Ovary (tissue), 9 donors: ENCODE data around the gene IPCEF1. TPM values are rescaled to one million over a fixed set of nuclear protein-coding genes. Genes with fewer than 3 reads are reported as not detected.

Experiments
- DNase-seq, 5 donors: peaks; one replicate each; pipeline ENCODE4 v3.0.0-alpha.2; 2019 to 2020
- H3K27ac ChIP-seq, 2 donors: fragments of 200-600 bp; one replicate each; pipeline versions ENCODE4 v1.5.1 to v1.8.0; 2019 to 2022
- H3K27me3 ChIP-seq: fragments of 200-600 bp; one replicate; pipeline ENCODE4 v1.8.0; 2022
- H3K36me3 ChIP-seq: fragments of 200-600 bp; sonication (generic); one replicate; pipeline ENCODE4 v1.5.1; 2019
- H3K4me1 ChIP-seq: one replicate; pipeline ENCODE4 v1.8.1; 2013; ENCODE audit warnings: mild to moderate bottlenecking, moderate library complexity; ENCODE audit not compliant: insufficient read depth
- H3K4me3 ChIP-seq: fragments of 200-600 bp; sonication (generic); one replicate; pipeline ENCODE4 v1.5.1; 2017
- H3K9me3 ChIP-seq, 2 donors: fragments of 200-600 bp in 1 of 2; sonication (generic) in 1 of 2; one replicate each; pipeline versions ENCODE4 v1.5.1 to v1.8.1; 2013 to 2019; ENCODE audit warnings: mild to moderate bottlenecking in 1 of 2, moderate library complexity in 1 of 2
- EP300 ChIP-seq: sonication (generic); formaldehyde crosslinking; IDR thresholded peaks from one replicate; pipeline ENCODE4 v1.6.1; 2017; ENCODE audit warnings: antibody characterized with exemption
- POLR2A ChIP-seq: fragments of 450-650 bp; IDR thresholded peaks from one replicate; pipeline ENCODE4 v1.6.1; 2017; ENCODE audit warnings: antibody characterized with exemption, mild to moderate bottlenecking, moderate library complexity
- WGBS, 3 donors: extraction: QIAGEN DNeasy Blood & Tissue Kit in 1 of 3; methylation state at CpG; one replicate each; pipeline versions ENCODE4 v1.1.5 to v1.1.7; 2013 to 2017; 5-methylcytosine and 5-hydroxymethylcytosine counted together
- intact Hi-C, 4 donors: fragments of 100-400 bp; cut with DNase I; formaldehyde crosslinking; loops; one replicate each; pipeline versions ENCODE4 v1.11.0 to v1.15.1; 2022 to 2023
- polyA plus RNA-seq, 2 donors: library from polyadenylated mRNA; stranded (reverse); fragments of 200-250 nt in 1 of 2; fragments of 350-450 nt in 1 of 2; fragmentation: Illumina TruSeq in 1 of 2; extraction: RNeasy Lipid Tissue Mini Kit (QIAGEN cat#74804) in 1 of 2; gene quantifications; one replicate each; pipeline ENCODE4 v1.2.3, GENCODE V29; 2013 to 2014
- total RNA-seq, 7 donors: library from RNA; depleted of rRNA in 2 of 7; stranded (reverse); fragments of >200 nt in 2 of 7; fragmentation: NEBNext Ultra II Directional in 3 of 7; extraction: Animal tissue kit (Norgen Biotek cat#: 25700) in 3 of 7; gene quantifications; one replicate each; pipeline versions ENCODE4 v1.1.0 to v1.2.4, GENCODE V29; 2016 to 2023
- TF ChIP-seq, protein P1 (sequence below), 3 donors: fragments of 450-650 bp in 2 of 3; fragments of 200-600 bp in 1 of 3; IDR thresholded peaks; one replicate each; pipeline versions ENCODE4 v1.5.1 to v1.8.0; 2016 to 2022; ENCODE audit warnings: antibody characterized with exemption in 3 of 3, mild to moderate bottlenecking in 1 of 3
- donor health status: DM: no; HTN: no; CAD: no; lungs with moderate emphysema.
- donor health status: DM: no; HTN: no; CAD: no.
- donor health status: Bipolar disorder and iron deficiency.
- donor health status: DM: yes; HTN: yes; CAD: no.
- donor health status: DM: no; HTN: no; CAD: no.
- donor health status: DM: yes; HTN: yes; CAD: no.

Gene IPCEF1
- total and polyA plus RNA-seq, 9 donors = 1.3 to 3.4 (median 1.9) TPM

DNA sequence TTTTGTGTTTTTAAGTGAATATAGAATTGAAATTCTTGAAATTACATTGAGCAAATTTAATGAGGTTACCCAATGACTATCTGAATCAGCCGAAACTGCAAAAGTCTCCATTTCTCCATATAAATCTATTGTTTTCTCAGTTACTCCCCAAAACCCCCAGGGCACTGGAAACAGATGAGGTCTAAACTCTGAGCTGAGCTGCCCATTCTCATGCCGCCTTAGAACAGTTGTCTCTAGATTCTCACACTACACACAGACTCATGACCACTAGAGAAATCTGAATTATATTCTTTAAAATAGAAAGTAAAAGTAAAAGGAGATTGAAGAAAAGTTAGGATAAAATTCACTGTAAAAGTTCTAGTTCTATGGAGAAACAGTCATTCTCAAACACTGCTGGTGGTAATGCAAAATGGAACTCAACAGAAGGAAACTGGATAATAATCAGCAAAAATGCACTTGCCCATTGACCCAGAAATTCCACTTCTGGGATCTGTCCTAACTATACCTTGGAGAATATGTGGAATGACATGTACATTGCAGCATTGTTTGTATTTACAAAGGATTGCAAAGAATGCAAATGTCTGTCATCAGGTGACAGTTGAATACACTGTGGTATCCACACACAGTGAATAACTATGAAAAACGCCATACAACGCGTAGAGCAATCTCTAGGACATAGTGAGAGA is 125.5 kb downstream of the IPCEF1 start:
- TF ChIP-seq POLR2A (no peak), EP300 (no peak)
- TF ChIP-seq, protein P1, sequence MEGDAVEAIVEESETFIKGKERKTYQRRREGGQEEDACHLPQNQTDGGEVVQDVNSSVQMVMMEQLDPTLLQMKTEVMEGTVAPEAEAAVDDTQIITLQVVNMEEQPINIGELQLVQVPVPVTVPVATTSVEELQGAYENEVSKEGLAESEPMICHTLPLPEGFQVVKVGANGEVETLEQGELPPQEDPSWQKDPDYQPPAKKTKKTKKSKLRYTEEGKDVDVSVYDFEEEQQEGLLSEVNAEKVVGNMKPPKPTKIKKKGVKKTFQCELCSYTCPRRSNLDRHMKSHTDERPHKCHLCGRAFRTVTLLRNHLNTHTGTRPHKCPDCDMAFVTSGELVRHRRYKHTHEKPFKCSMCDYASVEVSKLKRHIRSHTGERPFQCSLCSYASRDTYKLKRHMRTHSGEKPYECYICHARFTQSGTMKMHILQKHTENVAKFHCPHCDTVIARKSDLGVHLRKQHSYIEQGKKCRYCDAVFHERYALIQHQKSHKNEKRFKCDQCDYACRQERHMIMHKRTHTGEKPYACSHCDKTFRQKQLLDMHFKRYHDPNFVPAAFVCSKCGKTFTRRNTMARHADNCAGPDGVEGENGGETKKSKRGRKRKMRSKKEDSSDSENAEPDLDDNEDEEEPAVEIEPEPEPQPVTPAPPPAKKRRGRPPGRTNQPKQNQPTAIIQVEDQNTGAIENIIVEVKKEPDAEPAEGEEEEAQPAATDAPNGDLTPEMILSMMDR (IDR thresholded peaks at IDR 0.05) = no peak
- Histone ChIP-seq H3K27me3 (no peaks in the 10 kb centered on the region), H3K27ac (no peak overlapping the region), H3K9me3 (no peaks in the 10 kb centered on the region), H3K4me3 (no peak overlapping the region), H3K4me1 (no peaks in the 10 kb centered on the region), H3K36me3 (no peaks in the 10 kb centered on the region)
- WGBS, 3 donors = 96 to 97% (median 96%) methylated on average over 5 of the region's 5 CpGs
- no peak for DNase-seq
- intact Hi-C loops = no loop called here

DNA sequence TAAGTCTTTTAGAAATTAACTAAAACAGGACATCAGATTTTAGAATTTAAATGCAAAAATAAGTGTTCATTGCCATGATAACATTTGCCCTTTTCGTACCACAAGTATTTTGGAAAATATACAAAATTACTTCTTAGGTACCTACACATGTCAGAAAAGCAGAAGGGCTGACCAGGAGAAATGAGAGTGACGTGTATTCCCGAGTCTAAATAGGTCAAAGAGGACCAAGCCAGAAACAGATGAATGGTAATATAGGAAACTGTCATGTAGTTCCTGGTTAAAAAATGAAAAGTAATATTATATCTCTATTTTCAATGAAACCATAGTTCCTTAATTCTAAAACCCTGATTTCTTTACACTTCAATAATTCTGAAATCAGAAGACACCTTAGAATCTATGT is 126.2 kb downstream of the IPCEF1 start:
- TF ChIP-seq, protein P1 (IDR thresholded peaks at IDR 0.05) = no peak
- TF ChIP-seq POLR2A (no peak), EP300 (no peak)
- intact Hi-C loops = no loop called here
- no peaks in the 10 kb centered on the region for H3K27me3 ChIP-seq
- H3K4me1 ChIP-seq = no peaks in the 10 kb centered on the region
- no peak overlapping the region for H3K27ac ChIP-seq
- H3K4me3 ChIP-seq = no peak overlapping the region
- no peaks in the 10 kb centered on the region for H3K9me3 ChIP-seq
- WGBS, 3 donors = 89 to 93% (median 90%) methylated on average over 3 of the region's 3 CpGs
- H3K36me3 ChIP-seq = no peaks in the 10 kb centered on the region
- no peak for DNase-seq

DNA sequence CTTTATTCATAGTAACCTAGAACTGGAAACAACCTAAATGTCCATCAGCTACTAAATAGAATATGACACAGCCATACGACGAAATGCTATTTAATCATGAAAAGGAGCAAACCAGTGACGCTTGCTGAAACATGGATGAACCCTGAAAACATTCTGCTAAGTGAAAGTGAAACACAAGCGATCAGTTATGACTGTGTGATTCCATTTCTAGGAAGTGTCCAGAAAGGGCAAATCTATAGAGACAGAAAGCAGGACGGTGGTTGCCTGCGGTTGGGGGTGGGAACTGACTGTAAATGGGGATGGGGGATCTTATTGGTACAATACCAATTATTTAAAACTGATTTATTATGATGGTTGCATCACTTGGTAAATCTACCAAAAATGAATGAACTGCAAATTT is 126.8 kb downstream of the IPCEF1 start:
- Histone ChIP-seq H3K36me3 (no peaks in the 10 kb centered on the region), H3K9me3 (no peaks in the 10 kb centered on the region), H3K4me1 (no peaks in the 10 kb centered on the region), H3K27me3 (no peaks in the 10 kb centered on the region), H3K4me3 (no peak overlapping the region), H3K27ac (no peak overlapping the region)
- WGBS, 3 donors = 93 to 95% (median 95%) methylated on average over 6 of the region's 6 CpGs
- DNase-seq = no peak
- intact Hi-C loops = no loop called here
- TF ChIP-seq, protein P1 (IDR thresholded peaks at IDR 0.05) = no peak
- TF ChIP-seq EP300 = no peak
- TF ChIP-seq POLR2A = no peak

DNA sequence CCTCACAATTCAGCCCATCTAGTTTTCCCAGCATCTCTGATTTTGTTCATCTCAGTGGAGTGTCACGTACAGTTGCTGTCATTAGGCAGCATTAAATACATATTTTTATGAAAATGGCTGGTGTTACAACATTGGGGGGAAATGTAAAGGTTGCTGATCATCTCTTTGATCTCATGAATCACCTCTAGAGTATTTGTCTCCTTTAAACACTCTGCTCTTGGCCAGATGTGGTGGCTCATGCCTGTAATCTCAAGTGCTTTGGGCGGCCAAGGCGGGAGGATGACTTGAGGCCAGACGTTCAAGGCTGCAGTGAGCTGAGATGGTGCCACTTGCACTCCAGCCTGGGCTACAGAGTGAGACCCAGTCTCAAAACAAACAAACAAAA is 128.1 kb downstream of the IPCEF1 start:
- no peak overlapping the region for H3K27ac ChIP-seq
- H3K4me1 ChIP-seq = no peaks in the 10 kb centered on the region
- H3K36me3 ChIP-seq = no peaks in the 10 kb centered on the region
- no peak for DNase-seq
- H3K27me3 ChIP-seq = no peaks in the 10 kb centered on the region
- 72 to 81% (median 74%) methylated on average over 4 of the region's 4 CpGs for WGBS, 3 donors
- no peak overlapping the region for H3K4me3 ChIP-seq
- TF ChIP-seq POLR2A (no peak), EP300 (no peak)
- TF ChIP-seq, protein P1 (IDR thresholded peaks at IDR 0.05) = no peak
- intact Hi-C loops = no loop called here
- H3K9me3 ChIP-seq = no peaks in the 10 kb centered on the region
